Endodermal cell (in vitro differentiated cells): ENCODE results near the gene RIBC2. TPM values are rescaled to one million over a fixed set of nuclear protein-coding genes. Genes with fewer than 3 reads are reported as not detected.
"Not testable (repeated sequence)": the region's sequence is repeated elsewhere in the genome, so short reads cannot be mapped to it uniquely, and the experiment has no call there.

Experiments used
- DNase-seq: peaks from one replicate; pipeline ENCODE4 v3.0.0-alpha.2; 2017
- H3K27ac ChIP-seq: 2 replicates; pipeline ENCODE4 v1.5.1; 2013; ENCODE audit warnings: mild to moderate bottlenecking, low read depth, low read length, moderate library complexity
- H3K27me3 ChIP-seq: 2 replicates; pipeline ENCODE4 v1.6.1; 2013; ENCODE audit warnings: mild to moderate bottlenecking, low read length, moderate library complexity; ENCODE audit not compliant: insufficient read depth, control insufficient read depth, poor library complexity, severe bottlenecking
- H3K36me3 ChIP-seq: 2 replicates; pipeline ENCODE4 v1.7.0; 2013; ENCODE audit warnings: mild to moderate bottlenecking, low read length, moderate library complexity; ENCODE audit not compliant: control insufficient read depth, insufficient read depth
- H3K4me1 ChIP-seq: one replicate; pipeline ENCODE4 v1.7.0; 2013; ENCODE audit warnings: low read length; ENCODE audit not compliant: control insufficient read depth, insufficient read depth
- H3K4me3 ChIP-seq: 2 replicates; pipeline ENCODE4 v1.5.1; 2013; ENCODE audit warnings: mild to moderate bottlenecking, low read length, moderate library complexity
- H3K9ac ChIP-seq: 2 replicates; pipeline ENCODE4 v1.6.1; 2013; ENCODE audit warnings: mild to moderate bottlenecking, low read length, moderate library complexity; ENCODE audit not compliant: poor library complexity, severe bottlenecking; ENCODE audit errors: extremely low read depth
- H3K9me3 ChIP-seq: 2 replicates; pipeline ENCODE4 v1.6.1; 2013; ENCODE audit warnings: mild to moderate bottlenecking, low read length, moderate library complexity; ENCODE audit not compliant: control insufficient read depth
- H3K27ac Mint-ChIP-seq: 2 replicates; pipeline ENCODE4 v1.8.0; 2020; ENCODE audit warnings: mixed read lengths
- H3K27me3 Mint-ChIP-seq: 2 replicates; pipeline ENCODE4 v1.8.0; 2021; ENCODE audit warnings: mild to moderate bottlenecking, mixed read lengths; ENCODE audit not compliant: insufficient read depth
- H3K36me3 Mint-ChIP-seq: 2 replicates; pipeline ENCODE4 v1.8.0; 2020; ENCODE audit warnings: low read depth, mixed read lengths
- H3K4me1 Mint-ChIP-seq: 2 replicates; pipeline ENCODE4 v1.8.0; 2020; ENCODE audit warnings: mixed read lengths
- H3K4me3 Mint-ChIP-seq: 2 replicates; pipeline ENCODE4 v1.8.0; 2020; ENCODE audit warnings: mild to moderate bottlenecking, moderate library complexity, mixed read lengths
- H3K9me3 Mint-ChIP-seq: 2 replicates; pipeline ENCODE4 v1.8.0; 2020; ENCODE audit warnings: mild to moderate bottlenecking, mixed read lengths
- WGBS, 2 experiments: methylation state at CpG; one replicate each; pipeline versions ENCODE4 v1.1.5 to v1.1.7; 2013; ENCODE audit warnings: missing lambda C conversion rate in 2 of 2, mixed read lengths in 1 of 2; ENCODE audit not compliant: insufficient coverage in 1 of 2, insufficient read length in 1 of 2; 5-methylcytosine and 5-hydroxymethylcytosine counted together
- total RNA-seq, 2 donors: library from RNA; stranded (reverse); fragmentation: NEBNext Ultra II Directional in 1 of 2; extraction: Animal tissue kit (Norgen Biotek cat#: 25700) in 1 of 2; gene quantifications; 2 replicates in 1 of 2; 3 replicates in 1 of 2; pipeline ENCODE4 v1.2.1, GENCODE V29; 2021
- TF ChIP-seq, protein P1 (sequence below): fragments of 200-600 bp; sonication (generic); conservative IDR thresholded peaks from 2 replicates; pipeline ENCODE4 v1.5.0; 2021; ENCODE audit warnings: antibody characterized with exemption, mild to moderate bottlenecking

Gene RIBC2
- total RNA-seq, 2 donors from 2014 or later, result 10.6 to 15.2 TPM

GRCh38 chr22:45462034-45462655 lies 48.7 kb downstream of the RIBC2 start:
- no peak overlapping the region for H3K4me3 ChIP-seq
- peak; percentile 61 for DNase-seq
- no peak overlapping the region for H3K4me3 Mint-ChIP-seq

GRCh38 chr22:45463691-45464090 lies 50.2 kb downstream of the RIBC2 start:
- H3K27me3 Mint-ChIP-seq, H3K36me3 Mint-ChIP-seq, H3K27me3 ChIP-seq, H3K4me3 Mint-ChIP-seq, H3K4me1 ChIP-seq, H3K4me1 Mint-ChIP-seq, H3K27ac Mint-ChIP-seq, H3K27ac ChIP-seq, H3K9me3 ChIP-seq, H3K36me3 ChIP-seq, H3K9ac ChIP-seq, H3K4me3 ChIP-seq: not testable (repeated sequence)
- DNase-seq, result peak; percentile 23
- H3K9me3 Mint-ChIP-seq, result peaks cover 38% of the 10 kb centered on the region
- 75 to 90% methylated on average over 1 to 3 of the region's 3 CpGs for WGBS, 2 experiments

More at GRCh38 chr22:45462034-45462655, 48.7 kb downstream of the RIBC2 start:
- Histone ChIP-seq H3K36me3 (no peaks in the 10 kb centered on the region), H3K9ac (no peak overlapping the region), H3K27ac (no peak overlapping the region), H3K9me3 (no peaks in the 10 kb centered on the region), H3K4me1 (no peaks in the 10 kb centered on the region), H3K27me3 (no peaks in the 10 kb centered on the region)
- 93 to 94% methylated on average over 5 to 6 of the region's 6 CpGs for WGBS, 2 experiments
- H3K36me3 Mint-ChIP-seq, result peaks cover 1% of the 10 kb centered on the region
- no peak overlapping the region for H3K27ac Mint-ChIP-seq
- H3K4me1 Mint-ChIP-seq, result no peaks in the 10 kb centered on the region
- no peaks in the 10 kb centered on the region for H3K27me3 Mint-ChIP-seq
- peaks cover 27% of the 10 kb centered on the region for H3K9me3 Mint-ChIP-seq
- TF ChIP-seq, protein P1, sequence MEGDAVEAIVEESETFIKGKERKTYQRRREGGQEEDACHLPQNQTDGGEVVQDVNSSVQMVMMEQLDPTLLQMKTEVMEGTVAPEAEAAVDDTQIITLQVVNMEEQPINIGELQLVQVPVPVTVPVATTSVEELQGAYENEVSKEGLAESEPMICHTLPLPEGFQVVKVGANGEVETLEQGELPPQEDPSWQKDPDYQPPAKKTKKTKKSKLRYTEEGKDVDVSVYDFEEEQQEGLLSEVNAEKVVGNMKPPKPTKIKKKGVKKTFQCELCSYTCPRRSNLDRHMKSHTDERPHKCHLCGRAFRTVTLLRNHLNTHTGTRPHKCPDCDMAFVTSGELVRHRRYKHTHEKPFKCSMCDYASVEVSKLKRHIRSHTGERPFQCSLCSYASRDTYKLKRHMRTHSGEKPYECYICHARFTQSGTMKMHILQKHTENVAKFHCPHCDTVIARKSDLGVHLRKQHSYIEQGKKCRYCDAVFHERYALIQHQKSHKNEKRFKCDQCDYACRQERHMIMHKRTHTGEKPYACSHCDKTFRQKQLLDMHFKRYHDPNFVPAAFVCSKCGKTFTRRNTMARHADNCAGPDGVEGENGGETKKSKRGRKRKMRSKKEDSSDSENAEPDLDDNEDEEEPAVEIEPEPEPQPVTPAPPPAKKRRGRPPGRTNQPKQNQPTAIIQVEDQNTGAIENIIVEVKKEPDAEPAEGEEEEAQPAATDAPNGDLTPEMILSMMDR, result peak; percentile 76

- H3K4me1 ChIP-seq, result no peaks in the 10 kb centered on the region
- Mint-ChIP-seq H3K9me3 (peaks cover 38% of the 10 kb centered on the region), H3K4me1 (peaks cover 6% of the 10 kb centered on the region), H3K36me3 (peaks cover 1% of the 10 kb centered on the region), H3K27ac (no peak overlapping the region), H3K27me3 (no peaks in the 10 kb centered on the region), H3K4me3 (no peak overlapping the region)
- peaks cover 7% of the 10 kb centered on the region for H3K9me3 ChIP-seq
- no peak overlapping the region for H3K4me3 ChIP-seq
- no peaks in the 10 kb centered on the region for H3K36me3 ChIP-seq
- TF ChIP-seq, protein P1, result no peak
- H3K27me3 ChIP-seq, result no peaks in the 10 kb centered on the region
- no peak for DNase-seq
- H3K9ac ChIP-seq, result no peak overlapping the region
- H3K27ac ChIP-seq, result no peak overlapping the region
- 90 to 95% methylated on average over 3 of the region's 3 CpGs for WGBS, 2 experiments
Measured at GRCh38 chr22:45465633-45466032, 52.1 kb downstream of the RIBC2 start.

GRCh38 chr22:45468872-45469271 lies 55.4 kb downstream of the RIBC2 start:
- 75 to 77% methylated on average over 5 to 7 of the region's 7 CpGs for WGBS, 2 experiments

More at GRCh38 chr22:45468872-45469271, 55.4 kb downstream of the RIBC2 start:
- Mint-ChIP-seq H3K4me1 (peaks cover 11% of the 10 kb centered on the region), H3K27me3 (no peaks in the 10 kb centered on the region), H3K36me3 (peaks cover under 1% of the 10 kb centered on the region), H3K27ac (no peak overlapping the region), H3K4me3 (no peak overlapping the region), H3K9me3 (peaks cover 27% of the 10 kb centered on the region)
- DNase-seq, result no peak
- H3K36me3 ChIP-seq, result no peaks in the 10 kb centered on the region
- H3K4me1 ChIP-seq, result no peaks in the 10 kb centered on the region
- H3K27me3 ChIP-seq, result no peaks in the 10 kb centered on the region
- peaks cover 13% of the 10 kb centered on the region for H3K9me3 ChIP-seq
- TF ChIP-seq, protein P1, result no peak
- H3K4me3 ChIP-seq, result no peak overlapping the region
- no peak overlapping the region for H3K27ac ChIP-seq
- no peak overlapping the region for H3K9ac ChIP-seq
